ENCODE data around the gene ITPR2.

ITPR2 gene

DNA sequence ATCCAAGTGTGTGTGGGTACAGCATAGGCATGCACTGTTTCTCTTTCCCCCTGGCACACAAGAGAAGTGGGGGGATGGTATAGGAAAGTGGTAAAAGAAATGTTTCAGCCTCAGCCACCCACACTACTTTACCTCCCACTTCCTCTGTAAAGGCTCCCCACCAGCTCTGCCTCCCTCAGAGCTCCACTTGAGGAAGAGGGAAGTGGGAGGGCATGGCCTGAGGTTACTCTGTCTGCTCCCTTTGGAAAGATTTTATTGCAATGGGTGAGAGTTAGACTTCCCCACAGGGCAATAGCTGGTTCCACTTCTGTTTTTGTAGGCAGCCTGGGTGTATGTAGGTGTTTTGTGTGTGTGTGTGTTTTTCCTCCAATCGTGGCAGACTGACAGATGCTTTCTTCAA, 492.3 kb downstream of the ITPR2 start:
- no peak for DNase-seq
- WGBS = 100% methylated on average over 1 of the region's 1 CpG

DNA sequence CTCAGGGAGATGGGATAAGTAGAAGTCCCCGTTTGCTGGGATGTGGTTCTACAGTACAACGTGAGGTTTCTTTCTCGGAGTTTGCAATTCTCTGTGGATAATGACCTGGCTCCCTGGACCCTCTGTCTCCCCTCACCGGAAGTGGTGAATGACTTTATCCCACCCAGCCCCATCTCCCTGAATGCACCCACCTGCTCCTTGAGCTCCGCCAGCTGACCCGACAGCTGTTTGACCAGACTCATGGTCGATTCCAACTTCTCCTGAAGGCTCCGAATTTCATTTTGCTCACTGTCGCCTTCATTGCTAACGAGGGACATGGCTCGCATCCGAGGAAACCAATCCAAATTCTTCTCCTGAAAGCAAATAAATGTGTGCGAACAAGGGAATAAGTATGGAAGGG, 493.0 kb downstream of the ITPR2 start:
- no peak overlapping the region for H3K27ac ChIP-seq (ENCODE audit: low read length, poor library complexity, severe bottlenecking)
- no peak overlapping the region for H3K4me3 ChIP-seq (ENCODE audit: insufficient read depth in 1 of 2, low read depth in 1 of 2, low read length in 2 of 2)
- no peak overlapping the region for H3K9ac ChIP-seq (ENCODE audit: low read length)
- H2AK5ac ChIP-seq (ENCODE audit: low read length, severe bottlenecking) = no peak overlapping the region
- H4K8ac ChIP-seq (ENCODE audit: low read length) = peak overlapping the region; percentile 31
- H4K91ac ChIP-seq (ENCODE audit: low read length) = no peak overlapping the region
- H3K14ac ChIP-seq (ENCODE audit: low read length in 2 of 2) = no peak overlapping the region
- H2AFZ ChIP-seq (ENCODE audit: low read depth, low read length) = no peak overlapping the region
- H3K36me3 ChIP-seq (ENCODE audit: control insufficient read depth in 1 of 2, insufficient read depth in 2 of 2, low read depth in 1 of 2, low read length in 2 of 2) = peaks cover 0 to 3% of the 10 kb centered on the region in 2 experiments
- H3K9me3 ChIP-seq (ENCODE audit: control insufficient read depth, low read length) = no peaks in the 10 kb centered on the region
- H3K4me1 ChIP-seq (ENCODE audit: control insufficient read depth, insufficient read depth, low read depth, low read length) = peaks cover 7% of the 10 kb centered on the region
- H3K18ac ChIP-seq (ENCODE audit: low read depth in 1 of 2, low read length in 2 of 2) = no peak overlapping the region
- 97% methylated on average over 10 of the region's 13 CpGs for WGBS
- no peak overlapping the region for H3K4me2 ChIP-seq (ENCODE audit: low read length, poor library complexity, severe bottlenecking)
- no peak overlapping the region for H3K4ac ChIP-seq (ENCODE audit: low read depth in 1 of 2, low read length in 2 of 2)
- H2BK5ac ChIP-seq (ENCODE audit: low read depth, low read length, poor library complexity, severe bottlenecking) = no peak overlapping the region
- peak overlapping the region in 1 of 2 experiments; percentile 10 for H2BK12ac ChIP-seq (ENCODE audit: low read length in 2 of 2)
- no peaks in the 10 kb centered on the region for H3K27me3 ChIP-seq (ENCODE audit: control insufficient read depth in 1 of 2, insufficient read depth in 1 of 2, low read length in 2 of 2)
- no peak overlapping the region for H2BK15ac ChIP-seq (ENCODE audit: low read depth, poor library complexity, severe bottlenecking)
- H3K23ac ChIP-seq (ENCODE audit: low read length in 2 of 2) = no peak overlapping the region
- H3K79me1 ChIP-seq (replicated peaks; ENCODE audit: low read length, poor library complexity, severe bottlenecking) = no peaks in the 10 kb centered on the region
- H2BK120ac ChIP-seq (ENCODE audit: low read depth, low read length) = no peak overlapping the region
- DNase-seq = no peak

More for the DNA sequence above, 492.3 kb downstream of the ITPR2 start:
- H3K9me3 ChIP-seq (ENCODE audit: control insufficient read depth, low read length) = no peaks in the 10 kb centered on the region
- no peak overlapping the region for H2BK120ac ChIP-seq (ENCODE audit: low read depth, low read length)
- no peak overlapping the region for H2BK15ac ChIP-seq (ENCODE audit: low read depth, poor library complexity, severe bottlenecking)
- H3K14ac ChIP-seq (ENCODE audit: low read length in 2 of 2) = no peak overlapping the region
- peak overlapping the region; percentile 2 for H4K8ac ChIP-seq (ENCODE audit: low read length)
- H2BK12ac ChIP-seq (ENCODE audit: low read length in 2 of 2) = no peak overlapping the region
- H3K4ac ChIP-seq (ENCODE audit: low read depth in 1 of 2, low read length in 2 of 2) = no peak overlapping the region
- H4K91ac ChIP-seq (ENCODE audit: low read length) = peak overlapping the region; percentile 18
- H3K4me2 ChIP-seq (ENCODE audit: low read length, poor library complexity, severe bottlenecking) = no peak overlapping the region
- no peak overlapping the region for H3K27ac ChIP-seq (ENCODE audit: low read length, poor library complexity, severe bottlenecking)
- H3K79me1 ChIP-seq (replicated peaks; ENCODE audit: low read length, poor library complexity, severe bottlenecking) = no peaks in the 10 kb centered on the region
- peaks cover 7% of the 10 kb centered on the region for H3K4me1 ChIP-seq (ENCODE audit: control insufficient read depth, insufficient read depth, low read depth, low read length)
- H2AK5ac ChIP-seq (ENCODE audit: low read length, severe bottlenecking) = no peak overlapping the region
- no peak overlapping the region for H3K23ac ChIP-seq (ENCODE audit: low read length in 2 of 2)
- peak overlapping the region in 1 of 2 experiments; percentile 66 for H3K18ac ChIP-seq (ENCODE audit: low read depth in 1 of 2, low read length in 2 of 2)
- no peaks in the 10 kb centered on the region for H3K27me3 ChIP-seq (ENCODE audit: control insufficient read depth in 1 of 2, insufficient read depth in 1 of 2, low read length in 2 of 2)
- no peak overlapping the region for H2BK5ac ChIP-seq (ENCODE audit: low read depth, low read length, poor library complexity, severe bottlenecking)
- no peak overlapping the region for H3K9ac ChIP-seq (ENCODE audit: low read length)
- H2AFZ ChIP-seq (ENCODE audit: low read depth, low read length) = no peak overlapping the region
- H3K4me3 ChIP-seq (ENCODE audit: insufficient read depth in 1 of 2, low read depth in 1 of 2, low read length in 2 of 2) = no peak overlapping the region
- peaks cover 0 to 2% of the 10 kb centered on the region in 2 experiments for H3K36me3 ChIP-seq (ENCODE audit: control insufficient read depth in 1 of 2, insufficient read depth in 2 of 2, low read depth in 1 of 2, low read length in 2 of 2)

DNA sequence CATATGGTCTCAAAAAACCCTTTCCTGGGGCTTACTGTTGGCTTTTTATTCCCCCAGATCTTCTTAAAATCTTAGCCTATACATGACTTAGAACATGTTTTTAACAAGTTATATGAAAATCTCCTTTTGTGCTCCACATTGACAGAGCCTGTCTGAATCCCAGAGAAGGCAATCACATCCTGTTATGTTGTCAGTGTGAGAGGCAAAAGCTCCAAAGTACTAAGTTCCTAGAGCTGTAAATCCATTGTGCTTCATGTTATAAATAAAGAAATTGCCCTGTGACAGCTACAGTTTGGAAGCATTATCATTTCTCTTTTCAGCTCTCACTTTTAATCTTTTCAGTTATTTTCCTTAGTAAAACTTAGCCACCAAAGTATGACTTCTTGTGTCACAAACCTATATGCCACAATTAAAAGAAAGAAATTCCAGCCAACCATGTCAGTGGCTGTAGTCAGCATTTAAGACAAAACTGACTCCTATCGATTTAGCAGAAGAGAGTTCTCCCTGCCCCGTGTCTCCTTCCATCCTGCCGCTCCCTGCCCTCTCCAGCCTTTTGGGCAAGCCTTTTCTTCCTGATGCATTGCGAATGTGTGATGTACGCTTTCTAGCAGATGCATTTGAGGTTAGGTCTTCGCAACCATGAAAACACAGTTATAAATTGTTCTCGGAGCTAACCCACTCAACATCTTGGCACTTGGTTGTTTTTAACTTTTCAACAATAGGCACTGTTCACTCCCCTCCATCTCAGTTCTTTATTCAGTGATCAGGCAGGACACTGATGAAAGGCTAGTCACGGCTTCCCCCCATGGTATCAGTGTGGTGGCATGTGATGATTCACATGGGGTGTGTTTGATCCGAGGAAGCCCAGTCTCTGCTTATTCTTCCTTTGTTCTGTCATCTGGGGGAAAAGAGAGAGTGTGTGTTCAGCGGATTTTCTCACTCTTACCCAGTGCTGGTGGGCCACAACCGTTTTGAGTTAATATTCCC, 494.1 kb downstream of the ITPR2 start:
- 72% methylated on average over 9 of the region's 11 CpGs for WGBS
- Histone ChIP-seq H2BK5ac (ENCODE audit: low read depth, low read length, poor library complexity, severe bottlenecking) (no peak overlapping the region), H3K18ac (ENCODE audit: low read depth in 1 of 2, low read length in 2 of 2) (no peak overlapping the region), H2BK15ac (ENCODE audit: low read depth, poor library complexity, severe bottlenecking) (no peak overlapping the region), H3K4me2 (ENCODE audit: low read length, poor library complexity, severe bottlenecking) (no peak overlapping the region), H3K9me3 (ENCODE audit: control insufficient read depth, low read length) (no peaks in the 10 kb centered on the region), H2AFZ (ENCODE audit: low read depth, low read length) (no peak overlapping the region), H4K91ac (ENCODE audit: low read length) (no peak overlapping the region), H3K79me1 (replicated peaks; ENCODE audit: low read length, poor library complexity, severe bottlenecking) (no peaks in the 10 kb centered on the region), H3K4me1 (ENCODE audit: control insufficient read depth, insufficient read depth, low read depth, low read length) (peaks cover 7% of the 10 kb centered on the region), H3K27ac (ENCODE audit: low read length, poor library complexity, severe bottlenecking) (no peak overlapping the region), H3K4ac (ENCODE audit: low read depth in 1 of 2, low read length in 2 of 2) (no peak overlapping the region), H3K14ac (ENCODE audit: low read length in 2 of 2) (no peak overlapping the region), H3K36me3 (ENCODE audit: control insufficient read depth in 1 of 2, insufficient read depth in 2 of 2, low read depth in 1 of 2, low read length in 2 of 2) (peaks cover 0 to 3% of the 10 kb centered on the region in 2 experiments), H3K27me3 (ENCODE audit: control insufficient read depth in 1 of 2, insufficient read depth in 1 of 2, low read length in 2 of 2) (no peaks in the 10 kb centered on the region), H2AK5ac (ENCODE audit: low read length, severe bottlenecking) (no peak overlapping the region), H3K9ac (ENCODE audit: low read length) (no peak overlapping the region), H3K23ac (ENCODE audit: low read length in 2 of 2) (no peak overlapping the region), H2BK12ac (ENCODE audit: low read length in 2 of 2) (no peak overlapping the region), H2BK120ac (ENCODE audit: low read depth, low read length) (no peak overlapping the region), H3K4me3 (ENCODE audit: insufficient read depth in 1 of 2, low read depth in 1 of 2, low read length in 2 of 2) (no peak overlapping the region), H4K8ac (ENCODE audit: low read length) (no peak overlapping the region)
- peak; percentile 28 for DNase-seq

DNA sequence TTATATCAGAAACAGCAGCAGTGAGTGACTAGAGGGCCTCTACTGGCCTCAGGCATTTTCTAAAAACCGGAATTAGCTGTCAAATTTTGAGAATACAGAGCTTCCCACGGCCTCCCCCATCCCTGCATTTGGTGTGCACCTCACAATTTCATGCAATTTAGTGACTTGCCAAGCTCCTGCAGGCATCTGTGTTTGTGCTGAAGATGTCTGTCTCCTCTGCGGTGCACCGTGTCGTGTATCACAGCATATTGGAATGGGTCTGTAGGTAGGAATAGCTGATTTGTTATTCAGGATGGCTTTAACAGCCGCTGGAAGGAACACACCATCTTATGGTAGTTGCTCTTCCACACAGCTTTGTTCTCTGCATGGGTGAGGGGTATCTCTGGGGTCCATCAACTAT, 497.3 kb downstream of the ITPR2 start:
- no peak for DNase-seq
- H3K18ac ChIP-seq (ENCODE audit: low read depth in 1 of 2, low read length in 2 of 2) = no peak overlapping the region
- no peak overlapping the region for H3K27ac ChIP-seq (ENCODE audit: low read length, poor library complexity, severe bottlenecking)
- no peak overlapping the region for H2BK120ac ChIP-seq (ENCODE audit: low read depth, low read length)
- 98% methylated on average over 6 of the region's 6 CpGs for WGBS
- no peaks in the 10 kb centered on the region for H3K27me3 ChIP-seq (ENCODE audit: control insufficient read depth in 1 of 2, insufficient read depth in 1 of 2, low read length in 2 of 2)
- H4K8ac ChIP-seq (ENCODE audit: low read length) = peak overlapping the region; percentile 19
- H3K4ac ChIP-seq (ENCODE audit: low read depth in 1 of 2, low read length in 2 of 2) = no peak overlapping the region
- H3K14ac ChIP-seq (ENCODE audit: low read length in 2 of 2) = no peak overlapping the region
- peaks cover 0 to 6% of the 10 kb centered on the region in 2 experiments for H3K36me3 ChIP-seq (ENCODE audit: control insufficient read depth in 1 of 2, insufficient read depth in 2 of 2, low read depth in 1 of 2, low read length in 2 of 2)
- no peak overlapping the region for H4K91ac ChIP-seq (ENCODE audit: low read length)
- no peak overlapping the region for H3K4me2 ChIP-seq (ENCODE audit: low read length, poor library complexity, severe bottlenecking)
- H3K23ac ChIP-seq (ENCODE audit: low read length in 2 of 2) = no peak overlapping the region
- no peak overlapping the region for H3K9ac ChIP-seq (ENCODE audit: low read length)
- H2BK5ac ChIP-seq (ENCODE audit: low read depth, low read length, poor library complexity, severe bottlenecking) = no peak overlapping the region
- H3K79me1 ChIP-seq (replicated peaks; ENCODE audit: low read length, poor library complexity, severe bottlenecking) = no peaks in the 10 kb centered on the region
- peaks cover 8% of the 10 kb centered on the region for H3K4me1 ChIP-seq (ENCODE audit: control insufficient read depth, insufficient read depth, low read depth, low read length)
- no peak overlapping the region for H2AFZ ChIP-seq (ENCODE audit: low read depth, low read length)
- H3K9me3 ChIP-seq (ENCODE audit: control insufficient read depth, low read length) = no peaks in the 10 kb centered on the region
- H2BK12ac ChIP-seq (ENCODE audit: low read length in 2 of 2) = no peak overlapping the region
- no peak overlapping the region for H2AK5ac ChIP-seq (ENCODE audit: low read length, severe bottlenecking)
- H3K4me3 ChIP-seq (ENCODE audit: insufficient read depth in 1 of 2, low read depth in 1 of 2, low read length in 2 of 2) = no peak overlapping the region
- peak overlapping the region; percentile 23 for H2BK15ac ChIP-seq (ENCODE audit: low read depth, poor library complexity, severe bottlenecking)

All from mesenchymal stem cell (in vitro differentiated cells and primary cell).